A549 (cell line): ENCODE results near the gene FAM118B. TPM values are rescaled to one million over a fixed set of nuclear protein-coding genes. Genes with fewer than 3 reads are reported as not detected.

Source experiments
- ATAC-seq, 2 experiments: fragments of 200-7000 bp in 1 of 2; fragments of >200 bp in 1 of 2; cut with Nextera tagmentation in 1 of 2; cut with Tn5 transposase in 1 of 2; 3 replicates each; pipeline versions ENCODE4 v1.8.0 to v1.9.1; 2018 to 2020; ENCODE audit warnings: mild to moderate bottlenecking in 1 of 2, moderate library complexity in 1 of 2
- CTCF ChIA-PET: fragments of 300-600 bp; sonication (Branson Sonifier 250); formaldehyde crosslinking; extraction: SDS; loops from one replicate; lab custom pipeline; 2021; ENCODE audit warnings: antibody characterized with exemption, inconsistent platforms; lab: Yijun Ruan, JAX
- POLR2A ChIA-PET: fragments of 350-600 bp; formaldehyde crosslinking; extraction: SDS; loops from one replicate; lab custom pipeline; 2021; ENCODE audit warnings: antibody characterized with exemption, inconsistent platforms; lab: Yijun Ruan, JAX
- DNase-seq, 2 experiments: peaks; one replicate each; pipeline versions ENCODE4 v3.0.0 to v3.0.0-alpha.2; 2011 to 2016; ENCODE audit warnings: low read depth in 1 of 2, low spot score in 1 of 2
- FAIRE-seq: peaks from 2 replicates; lab custom pipeline; 2011; peaks lifted over from hg19 to GRCh38; lab: Jason Lieb, UNC
- H3K27ac ChIP-seq, 2 experiments: fragments of >200 bp; sonication (Bioruptor Twin); formaldehyde crosslinking; 3 replicates each; pipeline ENCODE4 v1.5.1; 2016 to 2017
- H3K4me1 ChIP-seq: fragments of >200 bp; sonication (Bioruptor Twin); formaldehyde crosslinking; 3 replicates; pipeline ENCODE4 v1.6.1; 2016
- H3K4me2 ChIP-seq: fragments of >200 bp; sonication (Bioruptor Twin); formaldehyde crosslinking; 3 replicates; pipeline ENCODE4 v1.6.1; 2016
- H3K4me3 ChIP-seq: fragments of >200 bp; sonication (Bioruptor Twin); formaldehyde crosslinking; 3 replicates; pipeline ENCODE4 v1.5.1; 2016
- H3K9me3 ChIP-seq: fragments of >200 bp; sonication (Bioruptor Twin); formaldehyde crosslinking; 3 replicates; pipeline ENCODE4 v1.6.1; 2016
- CBX2 ChIP-seq: fragments of 200-600 bp; sonication (generic); IDR thresholded peaks from 2 replicates; pipeline ENCODE4 v1.6.1; 2016; ENCODE audit warnings: low read depth, mild to moderate bottlenecking, borderline replicate concordance
- CBX8 ChIP-seq: fragments of 200-600 bp; sonication (generic); IDR thresholded peaks from 2 replicates; pipeline ENCODE4 v1.6.1; 2016
- CTCF ChIP-seq: fragments of >200 bp; sonication (Bioruptor Twin); formaldehyde crosslinking; IDR thresholded peaks from 3 replicates; pipeline ENCODE4 v1.5.1; 2016
- E2F6 ChIP-seq: IDR thresholded peaks from 2 replicates; pipeline ENCODE4 v1.6.1; 2012; ENCODE audit warnings: low read depth, borderline replicate concordance
- EHMT2 ChIP-seq: fragments of 200-600 bp; sonication (generic); IDR thresholded peaks from 2 replicates; pipeline ENCODE4 v1.6.1; 2016; ENCODE audit warnings: antibody characterized with exemption, low read depth, mild to moderate bottlenecking, moderate library complexity
- ELK1 ChIP-seq: fragments of 150-350 bp; IDR thresholded peaks from 2 replicates; pipeline ENCODE4 v1.6.1; 2014; ENCODE audit warnings: low read depth, mild to moderate bottlenecking, low read length
- FOSB ChIP-seq: fragments of 250-450 bp; sonication (Bioruptor Pico); IDR thresholded peaks from 2 replicates; pipeline ENCODE4 v1.5.0; 2020; ENCODE audit warnings: mild to moderate bottlenecking, moderate library complexity
- HDAC2 ChIP-seq: fragments of 200-600 bp; sonication (generic); IDR thresholded peaks from 2 replicates; pipeline ENCODE4 v1.6.1; 2016
- HEYL ChIP-seq: fragments of 250-450 bp; sonication (Bioruptor Pico); IDR thresholded peaks from 2 replicates; pipeline ENCODE4 v1.8.0; 2021; ENCODE audit warnings: mild to moderate bottlenecking, moderate library complexity
- JUN ChIP-seq, 2 experiments: fragments of >200 bp; sonication (Bioruptor Twin); formaldehyde crosslinking; IDR thresholded peaks; 2 replicates in 1 of 2; 3 replicates in 1 of 2; pipeline ENCODE4 v1.6.1; 2016 to 2017
- MAFK ChIP-seq: fragments of 450-650 bp; IDR thresholded peaks from 2 replicates; pipeline ENCODE4 v1.6.1; 2014; ENCODE audit not compliant: partially characterized antibody
- MAZ ChIP-seq: fragments of 150-350 bp; IDR thresholded peaks from 2 replicates; pipeline ENCODE4 v1.6.1; 2014; ENCODE audit warnings: antibody characterized with exemption, low read depth, low read length, borderline replicate concordance
- MYC ChIP-seq: IDR thresholded peaks from 2 replicates; pipeline ENCODE4 v1.6.1; 2012; ENCODE audit warnings: mild to moderate bottlenecking, inconsistent platforms, low read length, improper control_type of control experiment, borderline replicate concordance
- NPAS2 ChIP-seq: fragments of 250-450 bp; sonication (Bioruptor Pico); IDR thresholded peaks from 2 replicates; pipeline ENCODE4 v1.8.0; 2022; ENCODE audit warnings: mild to moderate bottlenecking, moderate library complexity, borderline replicate concordance
- PBX3 ChIP-seq: IDR thresholded peaks from 2 replicates; pipeline ENCODE4 v1.6.1; 2012
- PHF8 ChIP-seq: fragments of 200-600 bp; sonication (generic); IDR thresholded peaks from 2 replicates; pipeline ENCODE4 v1.6.1; 2016; ENCODE audit warnings: low read depth, mild to moderate bottlenecking, antibody characterized with exemption, moderate library complexity, borderline replicate concordance
- POLR2A ChIP-seq: IDR thresholded peaks from 2 replicates; pipeline ENCODE4 v1.6.1; 2012; ENCODE audit warnings: mild to moderate bottlenecking, low read length
- RAD21 ChIP-seq, 2 experiments: fragments of >200 bp in 1 of 2; sonication (Bioruptor Twin) in 1 of 2; formaldehyde crosslinking in 1 of 2; IDR thresholded peaks in 1 of 2; conservative IDR thresholded peaks in 1 of 2; 2 replicates in 1 of 2; 3 replicates in 1 of 2; pipeline ENCODE4 v1.6.1; 2012 to 2018; ENCODE audit warnings: inconsistent platforms in 1 of 2
- RCOR1 ChIP-seq: fragments of 150-350 bp; IDR thresholded peaks from 2 replicates; pipeline ENCODE4 v1.6.1; 2014; ENCODE audit warnings: antibody characterized with exemption, low read length, low read depth
- RNF2 ChIP-seq: fragments of 200-600 bp; sonication (generic); IDR thresholded peaks from 2 replicates; pipeline ENCODE4 v1.6.1; 2016; ENCODE audit warnings: low read depth, mild to moderate bottlenecking, antibody characterized with exemption, moderate library complexity, borderline replicate concordance
- SMC3 ChIP-seq: fragments of >200 bp; sonication (Bioruptor Twin); formaldehyde crosslinking; IDR thresholded peaks from 3 replicates; pipeline ENCODE4 v1.6.1; 2018; ENCODE audit warnings: inconsistent platforms
- SREBF2 ChIP-seq: fragments of 450-650 bp; IDR thresholded peaks from 2 replicates; pipeline ENCODE4 v1.6.1; 2014; ENCODE audit warnings: mild to moderate bottlenecking, moderate library complexity
- TP53 ChIP-seq: fragments of 250-450 bp; sonication (Bioruptor Pico); IDR thresholded peaks from 2 replicates; pipeline ENCODE4 v1.5.0; 2021; ENCODE audit warnings: mild to moderate bottlenecking, moderate library complexity
- USF2 ChIP-seq: fragments of 450-650 bp; IDR thresholded peaks from 2 replicates; pipeline ENCODE4 v1.6.1; 2014; ENCODE audit warnings: antibody characterized with exemption
- ZNF302 ChIP-seq: fragments of 250-450 bp; sonication (Bioruptor Pico); IDR thresholded peaks from 2 replicates; pipeline ENCODE4 v1.9.0; 2021; ENCODE audit warnings: inconsistent platforms, mild to moderate bottlenecking, moderate library complexity
- WGBS: methylation state at CpG from one replicate; pipeline ENCODE4 v1.1.6; 2017; ENCODE audit errors: missing lambda C conversion rate; 5-methylcytosine and 5-hydroxymethylcytosine counted together
- polyA plus RNA-seq, 4 experiments: library from polyadenylated mRNA; depleted of rRNA in 3 of 4; stranded (reverse); fragments of >200 nt; fragmentation: RNase III in 1 of 4; extraction: RNeasy Plus Mini Kit Qiagen cat#74134 plus additional on column Dnase treatment in 1 of 4; gene quantifications; 2 replicates in 3 of 4; 3 replicates in 1 of 4; pipeline ENCODE4 v1.2.3, GENCODE V29; 2011 to 2017

FAM118B gene
- polyA plus RNA-seq, 2 of the 4 experiments (the other 2 are of a cell fraction), result 14.9 to 23.9 TPM

- POLR2A ChIA-PET, result no interaction called here
- FAIRE-seq, result no peak
Observed at GRCh38 chr11:126216526-126217305, 5.1 kb downstream of the FAM118B start.

GRCh38 chr11:126217491-126217890 lies 5.9 kb downstream of the FAM118B start:
- ChIA-PET CTCF (no interaction called here), POLR2A (no interaction called here)
- Histone ChIP-seq H3K4me3 (no peak overlapping the region), H3K9me3 (no peaks in the 10 kb centered on the region), H3K4me1 (peaks cover 16% of the 10 kb centered on the region; the same call in 2 of the 3 replicates), H3K27ac (no peak overlapping the region), H3K4me2 (no peak overlapping the region)
- DNase-seq, result no peak
- FAIRE-seq, result no peak
- 83% methylated on average over 1 of the region's 1 CpG for WGBS
- no peak for ATAC-seq
- TF ChIP-seq MAZ (no peak), HEYL (CRISPR knock-in tag) (no peak), NPAS2 (CRISPR knock-in tag) (no peak), MAFK (no peak), E2F6 (no peak), HDAC2 (no peak), CBX2 (no peak), RNF2 (no peak), ZNF302 (CRISPR knock-in tag) (no peak), CBX8 (no peak), PBX3 (no peak)

More at GRCh38 chr11:126216526-126217305, 5.1 kb downstream of the FAM118B start:
- H3K4me1 ChIP-seq, result peaks cover 18% of the 10 kb centered on the region; the same call in 2 of the 3 replicates
- 78% methylated on average over 6 of the region's 6 CpGs for WGBS
- H3K4me3 ChIP-seq, result no peak overlapping the region
- no peaks in the 10 kb centered on the region for H3K9me3 ChIP-seq
- H3K4me2 ChIP-seq, result no peak overlapping the region
- TF ChIP-seq ELK1 (no peak), USF2 (no peak), SMC3 (no peak), MYC (no peak), RCOR1 (no peak), POLR2A (no peak), RAD21 (conservative IDR thresholded peaks at IDR 0.05 in 1 of 2, IDR thresholded peaks at IDR 0.05 in 1 of 2) (no peak), ZNF302 (CRISPR knock-in tag) (no peak), PHF8 (no peak), PBX3 (no peak), SREBF2 (no peak), HEYL (CRISPR knock-in tag) (no peak), FOSB (CRISPR knock-in tag) (no peak), JUN (IDR thresholded peaks at IDR 0.05) (no peak), EHMT2 (no peak), CTCF (no peak), NPAS2 (CRISPR knock-in tag) (no peak), HDAC2 (no peak), TP53 (CRISPR knock-in tag) (no peak)
- no peak for DNase-seq
- no peak overlapping the region for H3K27ac ChIP-seq
- no peak for ATAC-seq
- CTCF ChIA-PET, result no interaction called here
